Liver (tissue), 3 donors: Measurements from ENCODE around the gene CCL28.

Experiments
- CTCF ChIP-seq: fragments of 150-350 bp; IDR thresholded peaks from 2 replicates; pipeline ENCODE4 v1.5.1; 2017; ENCODE audit warnings: improper control_type of control experiment, low read depth, low read length; ENCODE audit not compliant: missing input control
- FOXA2 ChIP-seq: IDR thresholded peaks from 2 replicates; pipeline ENCODE4 v1.6.1; 2016; ENCODE audit warnings: antibody characterized with exemption
- HNF4A ChIP-seq, 2 donors: conservative IDR thresholded peaks; 2 replicates each; pipeline ENCODE4 v1.6.1; 2016; ENCODE audit warnings: antibody characterized with exemption in 2 of 2, mild to moderate bottlenecking in 2 of 2
- JUND ChIP-seq, 2 donors: IDR thresholded peaks; 2 replicates each; pipeline ENCODE4 v1.6.1; 2016; ENCODE audit warnings: antibody characterized with exemption in 2 of 2
- RXRA ChIP-seq, 2 donors: IDR thresholded peaks; 2 replicates each; pipeline ENCODE4 v1.6.1; 2017 to 2018; ENCODE audit warnings: antibody characterized with exemption in 2 of 2, mild to moderate bottlenecking in 1 of 2
- TAF1 ChIP-seq: conservative IDR thresholded peaks from 2 replicates; pipeline ENCODE4 v1.6.1; 2016; ENCODE audit warnings: antibody characterized with exemption, mild to moderate bottlenecking
- ZBTB33 ChIP-seq: IDR thresholded peaks from 2 replicates; pipeline ENCODE4 v1.6.1; 2016; ENCODE audit warnings: antibody characterized with exemption
- TF ChIP-seq, protein P1 (sequence below): IDR thresholded peaks from 2 replicates; pipeline ENCODE4 v1.6.1; 2016; ENCODE audit warnings: antibody characterized with exemption, mild to moderate bottlenecking
- TF ChIP-seq, protein P2 (sequence below): IDR thresholded peaks from 2 replicates; pipeline ENCODE4 v1.6.1; 2016; ENCODE audit warnings: antibody characterized with exemption
- donor health status: healthy.
- donor health status: healthy.

DNA sequence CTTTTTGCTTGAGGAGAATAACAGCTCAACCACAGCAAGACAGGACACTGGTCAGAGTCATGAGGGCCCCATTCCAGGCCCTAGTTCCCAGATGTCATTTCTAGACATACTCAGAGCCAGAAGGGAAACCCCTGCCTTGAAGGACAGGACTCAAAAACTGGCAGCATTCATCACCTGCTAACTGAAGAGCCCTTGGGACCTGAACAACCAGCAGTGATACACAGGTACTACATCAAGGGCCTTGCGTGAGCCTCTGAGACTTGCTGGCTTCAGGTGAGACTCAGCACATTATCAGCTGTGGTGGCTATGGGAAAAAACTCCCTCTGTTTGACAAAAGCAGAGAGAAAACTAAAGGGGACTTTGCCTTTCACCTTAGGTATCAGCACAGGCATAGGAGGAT, 48.9 kb upstream of the CCL28 start:
- TF ChIP-seq TAF1 (no peak), CTCF (no peak), RXRA (IDR thresholded peaks at IDR 0.05) (no peak), ZBTB33 (no peak), FOXA2 (no peak), HNF4A (conservative IDR thresholded peaks at IDR 0.05) (no peak), JUND (IDR thresholded peaks at IDR 0.05) (no peak)
- TF ChIP-seq, protein P1, sequence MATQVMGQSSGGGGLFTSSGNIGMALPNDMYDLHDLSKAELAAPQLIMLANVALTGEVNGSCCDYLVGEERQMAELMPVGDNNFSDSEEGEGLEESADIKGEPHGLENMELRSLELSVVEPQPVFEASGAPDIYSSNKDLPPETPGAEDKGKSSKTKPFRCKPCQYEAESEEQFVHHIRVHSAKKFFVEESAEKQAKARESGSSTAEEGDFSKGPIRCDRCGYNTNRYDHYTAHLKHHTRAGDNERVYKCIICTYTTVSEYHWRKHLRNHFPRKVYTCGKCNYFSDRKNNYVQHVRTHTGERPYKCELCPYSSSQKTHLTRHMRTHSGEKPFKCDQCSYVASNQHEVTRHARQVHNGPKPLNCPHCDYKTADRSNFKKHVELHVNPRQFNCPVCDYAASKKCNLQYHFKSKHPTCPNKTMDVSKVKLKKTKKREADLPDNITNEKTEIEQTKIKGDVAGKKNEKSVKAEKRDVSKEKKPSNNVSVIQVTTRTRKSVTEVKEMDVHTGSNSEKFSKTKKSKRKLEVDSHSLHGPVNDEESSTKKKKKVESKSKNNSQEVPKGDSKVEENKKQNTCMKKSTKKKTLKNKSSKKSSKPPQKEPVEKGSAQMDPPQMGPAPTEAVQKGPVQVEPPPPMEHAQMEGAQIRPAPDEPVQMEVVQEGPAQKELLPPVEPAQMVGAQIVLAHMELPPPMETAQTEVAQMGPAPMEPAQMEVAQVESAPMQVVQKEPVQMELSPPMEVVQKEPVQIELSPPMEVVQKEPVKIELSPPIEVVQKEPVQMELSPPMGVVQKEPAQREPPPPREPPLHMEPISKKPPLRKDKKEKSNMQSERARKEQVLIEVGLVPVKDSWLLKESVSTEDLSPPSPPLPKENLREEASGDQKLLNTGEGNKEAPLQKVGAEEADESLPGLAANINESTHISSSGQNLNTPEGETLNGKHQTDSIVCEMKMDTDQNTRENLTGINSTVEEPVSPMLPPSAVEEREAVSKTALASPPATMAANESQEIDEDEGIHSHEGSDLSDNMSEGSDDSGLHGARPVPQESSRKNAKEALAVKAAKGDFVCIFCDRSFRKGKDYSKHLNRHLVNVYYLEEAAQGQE: no peak
- TF ChIP-seq, protein P2, sequence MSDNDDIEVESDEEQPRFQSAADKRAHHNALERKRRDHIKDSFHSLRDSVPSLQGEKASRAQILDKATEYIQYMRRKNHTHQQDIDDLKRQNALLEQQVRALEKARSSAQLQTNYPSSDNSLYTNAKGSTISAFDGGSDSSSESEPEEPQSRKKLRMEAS: no peak
